Stimulated activated CD8-positive, alpha-beta memory T cell treated with anti-CD3 and anti-CD28 coated beads, Interleukin-7, amount 100 ng/mL, for 48 hours (primary cell): Measurements from ENCODE around the gene MAST4.

ENCODE experiments used
- DNase-seq, 2 donors: peaks; one replicate each; pipeline ENCODE4 v3.0.0-alpha.2; 2020; ENCODE audit warnings: low read depth in 1 of 2; ENCODE audit errors: extremely low read depth in 1 of 2

MAST4 gene

DNA sequence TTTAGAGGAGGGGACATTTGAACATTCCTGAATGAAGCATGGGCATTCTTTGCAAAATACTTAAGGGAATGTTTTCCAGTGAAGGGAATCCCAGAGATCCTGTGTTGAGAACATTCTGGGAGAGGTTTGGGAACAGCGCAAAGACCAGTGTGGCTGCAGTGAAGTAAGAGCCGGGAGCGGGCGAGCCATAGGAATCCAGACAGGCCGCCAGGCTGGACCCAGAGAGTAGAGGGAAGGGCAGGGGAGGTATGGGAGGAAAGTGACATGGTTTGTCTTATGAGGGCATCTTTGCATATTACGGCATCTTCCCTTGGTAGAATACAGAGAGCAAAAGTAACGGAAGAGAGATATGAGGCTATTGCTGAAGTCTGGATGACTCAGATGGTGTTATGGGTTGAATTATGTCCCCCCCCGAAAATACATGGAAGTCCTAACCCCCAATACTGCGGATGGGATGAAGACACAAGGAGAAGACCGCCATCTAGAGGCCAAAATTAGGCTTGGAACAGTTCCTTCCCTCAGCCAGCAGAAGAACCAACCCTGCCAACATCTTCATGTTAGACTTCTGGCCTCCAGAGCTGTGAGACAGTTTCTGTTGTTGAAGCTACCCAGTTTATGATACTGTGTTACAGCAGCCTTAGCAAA lies 268.2 kb downstream of the MAST4 start:
- peak in 1 of 2 donors; percentile 16 for DNase-seq

DNA sequence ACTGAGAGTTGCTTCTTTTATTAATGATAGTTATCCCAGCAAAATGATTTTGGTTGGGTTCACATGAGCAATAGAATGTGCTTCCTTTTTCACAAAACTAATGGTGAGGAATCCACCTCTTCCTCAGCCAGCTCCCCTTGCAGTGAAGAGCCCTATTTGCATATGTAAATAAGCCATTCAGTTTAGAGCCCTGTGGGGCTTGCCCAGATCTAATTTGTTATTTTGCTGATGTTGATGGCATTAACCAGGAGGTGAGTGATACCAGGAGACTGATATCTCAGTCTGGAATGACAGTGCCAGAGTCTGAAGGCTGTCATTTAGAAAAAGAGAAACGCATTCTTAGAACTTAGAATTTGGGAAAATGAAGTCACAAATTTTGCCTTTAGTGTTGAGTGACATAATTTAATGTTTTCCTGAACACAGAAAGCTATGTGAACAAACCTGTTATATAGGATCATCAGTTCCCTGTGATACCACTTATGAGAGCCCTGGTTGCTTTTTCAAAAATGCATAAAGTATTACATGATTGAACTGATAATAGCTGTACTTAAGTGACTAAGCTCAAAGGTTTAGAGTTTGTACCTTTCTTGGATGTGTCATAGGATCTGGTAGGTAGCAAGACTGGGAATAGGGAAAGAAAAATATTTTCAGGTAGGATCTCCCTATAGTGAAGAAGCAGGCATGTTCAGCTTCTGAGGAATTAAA lies 271.6 kb downstream of the MAST4 start:
- DNase-seq = no peak

DNA sequence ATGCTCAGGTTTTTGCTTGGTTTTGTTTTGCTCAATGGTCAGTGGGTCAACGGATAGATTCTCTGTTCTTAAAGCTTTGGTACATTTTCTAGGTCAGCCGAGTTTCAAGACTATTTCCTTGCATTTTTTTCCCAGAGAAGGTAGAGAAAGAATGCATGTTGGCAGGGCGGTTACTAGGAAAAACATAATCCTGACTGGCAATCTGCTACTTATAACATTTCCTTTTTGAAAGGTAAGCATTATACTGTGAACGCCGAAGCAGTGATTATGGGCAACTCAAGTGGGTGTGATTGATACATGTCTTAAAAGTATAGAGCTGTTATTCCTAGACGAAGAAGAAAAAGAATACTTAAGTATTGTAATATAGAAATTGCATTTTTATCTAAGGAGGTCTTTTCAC lies 273.2 kb downstream of the MAST4 start:
- DNase-seq = no peak

DNA sequence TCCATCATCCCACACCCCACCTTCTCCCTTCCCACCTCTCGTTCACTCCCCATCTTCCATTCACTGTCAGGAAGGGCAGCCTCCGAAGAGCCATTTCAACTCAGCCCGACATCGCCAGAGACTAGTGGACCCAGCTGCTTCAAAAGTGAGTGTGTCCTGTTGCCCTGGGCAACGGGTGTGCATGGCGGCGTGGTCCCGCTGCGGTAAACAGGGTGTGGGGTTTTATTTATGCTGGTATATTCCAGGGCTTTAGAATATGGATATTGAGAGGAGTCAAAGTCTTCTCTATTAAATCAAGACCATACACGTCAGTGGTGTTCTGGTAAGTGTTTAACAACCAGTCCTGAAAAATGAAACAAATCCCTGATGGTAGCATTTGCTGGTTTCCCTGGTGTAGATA lies 274.5 kb downstream of the MAST4 start:
- DNase-seq = no peak

DNA sequence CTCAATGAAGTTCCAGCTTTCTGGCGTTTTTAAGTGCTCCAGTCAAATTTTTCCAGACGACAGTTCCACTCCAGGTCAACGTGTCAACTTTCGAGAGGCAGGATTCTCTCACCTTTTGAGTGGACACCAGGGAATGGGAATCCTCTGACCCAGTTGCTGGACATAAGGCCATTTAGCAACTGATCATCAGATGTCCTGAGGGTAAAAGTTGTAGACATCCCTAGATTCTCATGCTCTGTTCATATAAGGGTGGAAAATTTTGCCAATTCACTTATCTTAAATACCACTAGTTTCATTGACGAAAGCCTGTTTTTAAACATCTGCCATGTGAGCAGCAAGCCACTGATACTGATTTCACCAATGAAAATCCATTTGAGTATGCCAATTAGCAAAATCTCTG lies 275.5 kb downstream of the MAST4 start:
- no peak for DNase-seq

DNA sequence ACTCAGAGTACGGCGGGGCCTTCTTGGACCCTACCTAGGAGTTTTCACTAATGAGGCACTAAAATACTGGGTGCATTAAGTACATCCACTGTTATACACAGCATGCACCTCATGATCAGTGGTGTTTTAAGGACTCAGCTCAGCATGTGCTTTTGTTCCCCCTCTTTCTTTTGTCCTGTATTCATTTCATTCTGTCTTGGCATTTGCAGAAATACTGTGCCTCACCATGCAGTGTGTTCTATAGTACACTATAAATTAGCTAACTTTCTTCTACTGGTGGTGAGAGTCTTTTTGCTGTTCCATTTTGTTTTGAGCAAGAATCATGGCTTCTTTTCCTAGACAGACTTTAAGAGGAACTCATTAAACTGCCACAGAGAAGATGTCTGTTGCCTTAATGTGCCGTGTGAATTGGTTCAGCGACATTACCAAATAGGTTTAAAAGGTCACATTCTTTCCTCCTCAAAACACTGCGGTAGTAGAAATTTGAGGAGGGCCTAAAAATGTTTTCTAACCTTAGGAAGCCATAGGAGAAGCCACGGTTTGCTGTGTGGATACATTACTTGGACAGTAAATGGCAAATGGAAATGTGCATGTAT lies 276.6 kb downstream of the MAST4 start:
- no peak for DNase-seq

DNA sequence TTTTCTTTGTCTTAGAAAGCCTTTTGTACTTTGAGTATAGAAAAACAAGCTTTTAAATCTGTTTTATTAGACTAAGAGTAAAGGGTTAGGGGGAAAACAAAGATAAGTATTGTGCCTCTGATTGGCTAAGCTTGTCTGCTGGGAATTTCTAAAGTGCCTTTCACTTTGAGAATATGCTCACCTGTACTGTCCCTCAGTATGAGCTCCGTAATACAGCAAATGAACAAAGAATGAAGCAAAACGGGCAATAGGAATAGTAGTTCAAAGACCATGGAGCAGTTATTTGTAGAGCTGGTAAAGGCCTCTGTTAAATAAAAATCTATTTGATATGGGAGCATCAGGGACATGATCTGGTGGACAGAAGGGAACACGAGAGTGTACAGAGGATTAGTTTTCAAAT lies 277.8 kb downstream of the MAST4 start:
- no peak for DNase-seq

DNA sequence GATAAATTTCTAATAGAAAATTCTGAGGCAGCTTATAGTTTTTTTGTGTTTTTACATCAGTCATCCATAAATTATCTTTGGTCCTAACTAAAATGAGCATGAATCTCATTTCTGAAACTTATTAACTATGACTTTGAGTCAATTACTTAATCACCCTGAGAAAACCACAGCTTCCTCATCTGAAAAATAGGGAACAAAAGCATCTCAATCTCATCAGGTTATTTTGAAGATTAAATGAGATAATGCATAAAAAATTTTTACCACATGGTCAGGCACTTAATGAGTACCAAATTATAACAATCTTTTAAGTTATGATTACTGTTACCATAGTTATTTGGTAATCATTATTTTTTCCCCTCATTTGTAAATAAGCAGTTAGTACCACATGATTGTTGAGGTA lies 279.1 kb downstream of the MAST4 start:
- no peak for DNase-seq

DNA sequence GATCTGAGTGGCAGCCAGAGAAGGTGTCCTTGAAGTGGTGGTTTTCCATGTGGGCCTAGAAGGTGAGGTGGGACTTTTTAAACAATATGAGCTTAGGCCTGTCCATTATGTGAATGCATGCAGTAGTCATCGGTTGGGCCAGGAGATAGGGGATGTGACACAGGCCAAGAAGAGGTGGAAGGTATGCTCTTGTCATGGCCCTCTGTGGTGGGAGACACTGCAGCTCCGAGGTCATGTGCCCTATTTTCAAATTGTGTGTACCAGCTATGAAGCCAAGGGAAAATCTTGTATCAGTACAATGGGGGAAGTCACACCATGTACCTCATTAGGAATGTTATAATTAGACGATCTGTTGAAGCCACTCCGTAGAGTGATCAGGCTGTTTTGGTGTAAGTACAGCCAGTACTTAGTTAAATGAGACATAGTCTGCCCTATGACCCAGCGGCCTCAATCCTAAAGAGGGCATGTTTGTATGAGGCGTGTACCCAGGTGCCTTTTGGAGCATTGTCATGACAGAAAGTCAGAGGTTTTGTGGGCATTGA lies 280.1 kb downstream of the MAST4 start:
- DNase-seq = no peak

DNA sequence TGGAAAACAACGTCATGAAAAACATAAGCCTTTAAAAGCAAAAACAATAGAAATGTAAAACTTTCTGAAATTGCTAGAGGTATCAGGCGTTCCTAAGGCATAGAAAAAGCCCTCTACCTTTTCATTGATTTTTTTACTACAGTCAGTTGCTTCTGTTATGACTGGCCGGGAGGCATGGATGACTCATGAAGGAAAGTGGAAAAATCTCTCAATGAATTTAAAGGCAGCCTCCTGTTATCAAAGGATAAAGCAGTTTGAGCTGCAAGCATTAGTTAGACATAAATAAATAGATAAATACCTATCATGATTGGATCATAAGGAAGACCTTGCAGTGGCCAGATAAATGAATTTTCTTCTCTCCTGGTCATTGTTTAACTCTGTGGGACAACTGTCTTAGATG lies 281.6 kb downstream of the MAST4 start:
- no peak for DNase-seq

DNA sequence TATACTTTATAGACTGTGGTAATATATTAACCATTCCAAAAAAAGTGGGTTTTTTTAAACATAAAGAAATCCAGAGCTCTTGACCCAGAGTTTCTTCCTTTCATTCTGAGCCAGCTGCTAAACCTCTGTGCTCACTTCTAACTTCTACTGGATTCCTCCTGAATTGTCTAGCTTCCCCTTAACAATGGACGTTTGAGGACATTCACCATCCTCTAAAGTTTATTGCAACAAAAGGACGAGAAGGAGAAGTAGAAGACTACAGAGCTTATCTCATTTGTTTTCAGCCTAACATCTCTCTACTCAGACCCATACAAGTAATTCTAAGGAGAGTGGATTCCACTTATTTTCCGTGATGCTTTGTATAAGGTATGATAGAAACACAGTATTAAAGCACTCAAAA lies 284.2 kb downstream of the MAST4 start:
- no peak for DNase-seq

DNA sequence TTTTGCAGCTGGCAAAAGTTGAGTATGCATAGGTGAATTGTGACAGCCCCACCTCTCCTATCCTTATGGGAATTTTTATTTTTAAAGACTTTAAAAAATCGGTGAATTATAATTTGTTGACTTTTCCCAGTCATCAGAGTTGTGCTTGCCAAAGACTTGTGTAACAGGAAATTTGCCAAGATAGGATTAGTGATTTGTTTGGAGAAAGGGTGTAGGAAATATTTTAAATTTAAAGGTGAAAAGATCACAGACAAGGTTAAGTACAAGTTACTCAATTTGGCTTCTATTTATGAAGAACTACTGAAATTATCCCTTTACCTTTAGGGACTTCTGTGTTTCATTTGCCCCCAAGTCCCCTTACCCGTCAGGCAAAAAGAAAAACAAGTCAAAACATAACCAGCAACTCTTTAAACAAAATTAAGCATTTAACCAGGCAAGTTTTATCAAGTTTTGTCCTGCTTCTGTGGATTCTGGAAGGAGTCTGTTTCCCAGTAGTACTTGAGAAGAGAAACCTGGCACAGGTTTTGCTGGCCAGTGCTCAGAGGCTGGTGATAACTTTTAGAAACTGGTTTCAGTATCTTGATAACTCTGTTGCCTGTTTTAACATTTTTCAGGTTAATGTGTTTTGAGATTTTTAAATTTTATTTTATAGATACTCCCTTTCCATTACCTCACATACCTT lies 285.4 kb downstream of the MAST4 start:
- no peak for DNase-seq

DNA sequence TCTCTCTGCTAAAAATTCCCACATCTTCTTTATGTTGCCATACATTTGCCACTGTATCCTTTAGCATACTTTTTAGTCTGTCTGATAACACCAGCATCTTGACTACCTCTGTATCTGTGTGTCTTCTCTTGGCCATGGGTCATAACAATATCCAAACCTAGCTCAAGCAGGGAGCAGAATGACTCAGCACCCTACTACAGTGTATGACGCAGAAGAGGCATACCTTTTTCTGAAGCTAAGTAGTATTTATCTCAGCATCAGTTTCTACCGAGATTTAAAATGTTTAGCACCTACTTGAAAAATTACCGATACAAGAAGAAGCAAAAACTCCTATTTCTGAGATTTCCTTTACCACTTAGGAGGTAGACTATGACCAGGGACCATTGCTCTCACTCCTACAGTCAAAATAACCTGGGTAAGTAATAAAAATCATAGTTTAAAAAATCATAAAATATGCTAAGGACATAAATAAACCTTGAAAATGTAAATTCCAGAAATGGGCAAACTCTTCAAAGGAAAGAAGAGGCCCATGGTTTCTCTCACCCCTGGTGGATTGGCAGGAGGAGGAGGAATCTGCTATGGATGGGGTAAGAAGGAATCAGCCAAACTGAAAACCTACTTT lies 286.5 kb downstream of the MAST4 start:
- no peak for DNase-seq

DNA sequence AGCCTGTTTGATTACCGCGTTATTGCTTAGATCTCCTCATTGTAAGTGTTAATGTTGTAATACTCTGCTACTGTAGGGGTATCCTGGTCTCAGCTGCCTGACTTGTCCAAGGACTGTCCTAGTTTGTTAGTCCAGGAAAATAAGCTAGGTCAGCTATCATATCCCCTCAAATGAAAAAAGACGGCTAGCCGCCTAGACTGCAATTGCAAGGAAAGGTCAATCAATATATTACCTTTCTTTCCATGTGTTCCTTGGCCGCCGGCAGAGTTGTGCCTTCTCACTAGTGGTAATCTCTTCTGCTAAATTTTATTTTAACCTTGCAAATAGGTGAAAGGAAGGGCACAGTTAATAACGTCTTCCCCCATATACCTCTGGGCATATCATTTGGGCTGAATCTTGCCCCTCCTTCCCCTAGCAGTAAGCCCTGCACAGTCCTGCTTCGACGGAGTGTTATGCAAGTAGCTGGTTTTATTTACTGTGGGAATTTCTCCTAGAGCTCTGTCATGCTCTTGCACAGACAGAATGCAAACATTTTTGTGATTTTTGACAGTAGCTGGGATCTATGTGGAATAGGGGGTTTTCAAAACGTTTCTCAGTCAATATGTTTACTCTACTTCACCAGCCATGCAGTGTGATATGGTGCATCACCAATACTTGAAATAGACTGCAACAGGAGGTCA lies 288.5 kb downstream of the MAST4 start:
- DNase-seq = no peak

DNA sequence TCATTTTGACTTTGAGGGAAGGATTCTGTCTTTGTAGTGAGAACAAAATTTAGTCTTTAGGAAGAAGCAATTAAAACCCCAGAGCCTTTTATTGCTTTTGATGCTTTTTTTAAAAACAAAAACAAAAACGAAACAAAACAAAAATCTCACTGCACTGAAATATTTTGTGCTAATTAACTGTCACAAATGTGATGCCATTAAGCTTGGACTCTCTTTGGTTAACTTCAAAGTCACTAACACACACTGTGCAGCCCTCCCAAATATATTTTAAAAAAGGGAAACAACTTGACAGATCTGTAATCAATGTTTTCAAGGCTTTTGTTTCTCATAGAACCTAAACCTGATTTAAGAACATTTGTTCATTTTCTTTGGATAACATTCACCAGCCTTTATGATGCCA lies 290.7 kb downstream of the MAST4 start:
- no peak for DNase-seq

DNA sequence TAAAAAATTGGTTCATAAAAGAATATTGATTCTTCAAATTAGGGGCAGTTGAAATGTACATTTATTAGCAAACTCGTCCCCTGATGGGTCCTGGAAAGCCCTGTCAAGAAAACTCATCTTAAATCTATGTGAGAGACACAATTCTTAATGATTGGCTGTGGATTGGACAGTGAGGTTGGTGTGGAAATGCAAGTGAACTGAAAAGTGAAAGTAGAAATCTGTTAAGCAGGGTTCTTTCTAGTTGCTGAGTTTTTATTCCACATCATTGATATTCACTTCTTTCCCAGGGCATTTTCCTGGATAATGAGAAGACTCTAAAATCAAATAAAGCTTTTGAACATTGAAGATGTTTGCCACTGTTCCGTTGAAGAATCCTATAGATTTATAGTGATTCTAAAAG lies 292.4 kb downstream of the MAST4 start:
- no peak for DNase-seq

DNA sequence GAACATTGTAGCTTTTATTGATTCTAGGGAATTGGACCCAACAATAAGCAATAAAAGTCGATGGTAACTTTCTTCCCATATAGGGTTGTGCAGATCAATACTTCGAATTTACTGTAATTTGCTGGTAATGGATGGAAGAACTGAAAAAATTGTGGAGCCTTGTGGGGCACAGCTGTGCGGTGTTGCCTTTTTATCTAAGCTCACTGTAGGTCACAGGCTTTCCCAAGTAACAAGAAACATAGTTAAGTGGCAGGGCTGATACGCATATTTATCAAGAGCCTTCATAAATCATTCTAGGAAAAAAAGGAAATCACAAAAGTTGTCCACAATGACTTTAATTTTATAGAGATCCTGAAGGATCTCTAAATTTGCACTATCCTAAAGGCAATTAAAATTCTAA lies 292.9 kb downstream of the MAST4 start:
- DNase-seq = no peak

DNA sequence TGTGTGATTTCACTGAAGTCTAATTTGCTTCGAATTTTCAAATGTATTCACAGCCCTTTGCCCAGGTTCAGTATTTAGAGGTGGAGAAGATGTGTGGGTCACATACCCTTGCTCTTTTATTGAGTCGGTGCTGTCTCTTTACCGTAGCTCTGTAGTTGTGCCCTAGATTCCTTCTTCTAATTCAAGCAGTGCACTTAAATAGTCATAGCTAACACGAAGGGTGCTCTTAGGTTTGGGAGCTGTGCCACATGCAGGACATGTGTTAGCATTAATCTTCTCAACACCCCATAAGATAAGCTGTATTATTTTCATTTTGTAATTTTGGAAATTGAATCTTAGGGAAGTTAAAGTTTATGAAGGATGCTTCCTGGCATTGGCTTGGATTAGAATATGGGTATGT lies 293.3 kb downstream of the MAST4 start:
- no peak for DNase-seq

DNA sequence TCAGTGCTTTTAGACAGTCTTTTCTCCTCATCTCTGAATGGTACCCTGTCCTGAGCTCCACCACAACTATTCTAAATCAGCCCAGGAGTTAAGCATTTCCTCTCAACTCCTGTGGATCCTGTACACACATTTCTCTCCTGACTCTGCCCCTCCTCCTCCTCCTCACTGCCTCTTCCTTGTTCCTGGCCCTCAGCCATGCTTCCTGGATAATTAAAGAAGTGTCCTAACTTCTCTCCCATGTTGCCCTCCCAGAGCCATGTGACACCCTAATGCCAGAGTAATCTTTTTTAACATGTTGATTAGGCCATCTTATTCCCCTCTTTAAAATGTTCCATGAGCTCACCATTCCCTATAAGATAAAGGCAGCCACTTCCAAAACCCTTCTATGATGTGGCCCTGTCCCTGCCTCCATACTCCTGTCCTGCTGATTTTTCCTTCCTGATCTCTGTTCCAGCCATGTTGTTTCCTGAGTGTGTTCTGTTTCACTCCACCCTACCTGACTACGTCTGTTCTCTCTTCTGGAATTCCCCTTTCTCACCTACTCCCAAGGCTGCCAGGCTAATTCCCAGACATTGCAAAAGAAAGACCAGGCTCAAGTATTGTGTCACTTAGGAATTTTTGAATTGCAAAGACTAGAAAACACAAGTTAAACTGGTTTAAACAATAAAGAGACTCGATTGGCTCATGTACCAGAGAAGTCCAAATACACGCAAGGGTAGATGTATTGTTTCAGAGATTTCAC lies 295.2 kb downstream of the MAST4 start:
- DNase-seq = no peak

DNA sequence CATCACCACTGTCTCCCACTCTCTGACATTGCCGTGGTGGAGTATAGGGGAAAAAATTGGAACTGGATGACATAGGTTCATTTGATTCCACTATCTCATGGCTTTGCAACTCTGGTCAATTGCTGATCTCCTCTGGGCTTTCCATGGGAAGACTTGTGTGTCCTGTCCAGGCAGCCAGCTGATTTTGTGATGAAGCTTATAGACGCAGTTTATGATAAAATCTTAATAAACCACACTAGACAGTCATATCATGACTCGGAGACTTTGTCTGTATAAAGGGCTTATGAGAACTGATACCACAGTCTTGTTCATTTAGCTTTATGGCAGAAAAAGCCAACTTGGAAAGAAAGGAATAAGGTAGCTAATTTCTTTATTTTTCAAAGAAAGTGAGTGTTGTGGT lies 296.5 kb downstream of the MAST4 start:
- no peak for DNase-seq
